ENCODE measurements around the gene RNF148. TPM values are rescaled to one million over a fixed set of nuclear protein-coding genes. Genes with fewer than 3 reads are reported as not detected.

Gene RNF148
- polyA plus RNA-seq, 3 donors: not detected

- H3K79me2 ChIP-seq (ENCODE audit: insufficient read depth, low read length): no peaks in the 10 kb centered on the region
- DNase-seq: no peak
- H3K9me3 Mint-ChIP-seq: peaks cover 0 to 2% (median 0%) of the 10 kb centered on the region in 7 donors
- H3K9ac ChIP-seq (ENCODE audit: insufficient read depth, low read length, poor library complexity, severe bottlenecking): no peak overlapping the region
- H3K27ac Mint-ChIP-seq: no peak overlapping the region
- H3K36me3 ChIP-seq (replicated peaks in 1 of 2; ENCODE audit: control insufficient read depth in 1 of 2, insufficient read depth in 2 of 2, low read length in 2 of 2): no peaks in the 10 kb centered on the region
- TF ChIP-seq CTCF (IDR thresholded peaks at IDR 0.05): no peak
- no peaks in the 10 kb centered on the region for H3K9me3 ChIP-seq (replicated peaks in 1 of 2; ENCODE audit: control insufficient read depth in 1 of 2, insufficient read depth in 1 of 2, low read length in 2 of 2)
- no peak overlapping the region for H3K27ac ChIP-seq (ENCODE audit: low read depth in 1 of 2, low read length in 2 of 2)
- H3K4me1 Mint-ChIP-seq: no peaks in the 10 kb centered on the region
- H3K4me3 ChIP-seq (replicated peaks in 1 of 3; ENCODE audit: low read depth in 2 of 3, low read length in 3 of 3): no peak overlapping the region
- H4K20me1 ChIP-seq (ENCODE audit: insufficient read depth, low read length): no peaks in the 10 kb centered on the region
- intact Hi-C loops (cut with micrococcal nuclease): no loop called here
- no peaks in the 10 kb centered on the region for H3K27me3 Mint-ChIP-seq (ENCODE audit: low read depth in 3 of 3)
- no peak overlapping the region for H3K4me2 ChIP-seq (replicated peaks; ENCODE audit: extremely low read depth, low read length, poor library complexity, severe bottlenecking)
- H3K27me3 ChIP-seq (ENCODE audit: control insufficient read depth in 2 of 2, insufficient read depth in 2 of 2, low read length in 2 of 2): no peaks in the 10 kb centered on the region
- no peak overlapping the region for H2AFZ ChIP-seq (ENCODE audit: insufficient read depth, low read depth, low read length, poor library complexity, severe bottlenecking)
- no CpG with 5 or more reads among the region's 2 CpGs for WGBS (ENCODE audit: insufficient coverage)
- H3K36me3 Mint-ChIP-seq: no peaks in the 10 kb centered on the region
- H3K4me3 Mint-ChIP-seq: no peak overlapping the region
- no peaks in the 10 kb centered on the region for H3K4me1 ChIP-seq (ENCODE audit: control insufficient read depth in 1 of 2, insufficient read depth in 2 of 2, low read length in 2 of 2)
Observed at GRCh38 chr7:122706836-122707235, 4.1 kb upstream of the RNF148 start.

- Histone ChIP-seq H4K20me1 (ENCODE audit: insufficient read depth, low read length) (no peaks in the 10 kb centered on the region), H3K4me3 (replicated peaks in 1 of 3; ENCODE audit: low read depth in 2 of 3, low read length in 3 of 3) (no peak within 1 kb of the TSS), H3K36me3 (replicated peaks in 1 of 2; ENCODE audit: control insufficient read depth in 1 of 2, insufficient read depth in 2 of 2, low read length in 2 of 2) (no peaks in the 10 kb centered on the region), H3K4me1 (ENCODE audit: control insufficient read depth in 1 of 2, insufficient read depth in 2 of 2, low read length in 2 of 2) (no peaks in the 10 kb centered on the region), H3K27ac (ENCODE audit: low read depth in 1 of 2, low read length in 2 of 2) (no peak within 1 kb of the TSS), H3K9me3 (replicated peaks in 1 of 2; ENCODE audit: control insufficient read depth in 1 of 2, insufficient read depth in 1 of 2, low read length in 2 of 2) (peaks cover 0 to 11% of the 10 kb centered on the region in 2 donors), H2AFZ (ENCODE audit: insufficient read depth, low read depth, low read length, poor library complexity, severe bottlenecking) (no peak within 1 kb of the TSS), H3K27me3 (ENCODE audit: control insufficient read depth in 2 of 2, insufficient read depth in 2 of 2, low read length in 2 of 2) (no peaks in the 10 kb centered on the region), H3K79me2 (ENCODE audit: insufficient read depth, low read length) (no peaks in the 10 kb centered on the region), H3K9ac (ENCODE audit: insufficient read depth, low read length, poor library complexity, severe bottlenecking) (no peak within 1 kb of the TSS), H3K4me2 (replicated peaks; ENCODE audit: extremely low read depth, low read length, poor library complexity, severe bottlenecking) (no peak within 1 kb of the TSS)
- H3K4me3 Mint-ChIP-seq: no peak within 1 kb of the TSS
- H3K36me3 Mint-ChIP-seq: no peaks in the 10 kb centered on the region
- no peaks in the 10 kb centered on the region for H3K4me1 Mint-ChIP-seq
- H3K9me3 Mint-ChIP-seq: peaks cover 0 to 4% (median 0%) of the 10 kb centered on the region in 7 donors
- intact Hi-C loops (cut with micrococcal nuclease): no loop called here
- no peaks in the 10 kb centered on the region for H3K27me3 Mint-ChIP-seq (ENCODE audit: low read depth in 3 of 3)
- no peak for DNase-seq
- no peak for TF ChIP-seq CTCF (IDR thresholded peaks at IDR 0.05)
- no peak within 1 kb of the TSS for H3K27ac Mint-ChIP-seq
Observed at GRCh38 chr7:122699017-122699416, 3.7 kb downstream of the RNF148 start, which contains the start of gene RNF133. Gene RNF133 (minus strand): TSS chr7:122699117. CDS start chr7:122698918, 199 bp downstream.

All from CD14-positive monocyte (primary cell).